Lower leg skin (tissue), 3 donors: ENCODE results near the gene GPR155.

Experiments used
- CTCF ChIP-seq, 3 donors: fragments of 450-650 bp; IDR thresholded peaks; one replicate each; pipeline ENCODE4 v1.5.1; 2016; ENCODE audit warnings: antibody characterized with exemption in 3 of 3, mild to moderate bottlenecking in 3 of 3, moderate library complexity in 2 of 3
- POLR2A ChIP-seq, 2 donors: fragments of 450-650 bp; IDR thresholded peaks; one replicate each; pipeline ENCODE4 v1.6.1; 2016 to 2017; ENCODE audit warnings: antibody characterized with exemption in 2 of 2, mild to moderate bottlenecking in 1 of 2, moderate library complexity in 1 of 2

GRCh38 chr2:174512345-174512744 lies 25.5 kb upstream of the GPR155 start:
- TF ChIP-seq CTCF (IDR thresholded peaks at IDR 0.05) (no peak), POLR2A (IDR thresholded peaks at IDR 0.05) (no peak)
